Activated naive CD8-positive, alpha-beta T cell (primary cell): ENCODE measurements around the gene DRGX.

Experiments used
- H3K27ac Mint-ChIP-seq: one replicate; pipeline ENCODE4 v1.8.0; 2021; ENCODE audit warnings: mixed read lengths
- H3K27me3 Mint-ChIP-seq: one replicate; pipeline ENCODE4 v1.8.0; 2021; ENCODE audit warnings: mixed read lengths
- H3K36me3 Mint-ChIP-seq: one replicate; pipeline ENCODE4 v1.8.0; 2021; ENCODE audit warnings: mixed read lengths
- H3K4me1 Mint-ChIP-seq: one replicate; pipeline ENCODE4 v1.8.0; 2021; ENCODE audit warnings: low read depth, mixed read lengths
- H3K4me3 Mint-ChIP-seq: one replicate; pipeline ENCODE4 v1.8.0; 2021; ENCODE audit warnings: mild to moderate bottlenecking, mixed read lengths
- H3K9me3 Mint-ChIP-seq: one replicate; pipeline ENCODE4 v1.8.0; 2021; ENCODE audit warnings: low read depth, mixed read lengths

Gene DRGX

GRCh38 chr10:49415109-49415508 is 19.2 kb upstream of the DRGX start:
- H3K27me3 Mint-ChIP-seq: peaks cover 3% of the 10 kb centered on the region
- H3K4me3 Mint-ChIP-seq: no peak overlapping the region
- H3K4me1 Mint-ChIP-seq: no peaks in the 10 kb centered on the region
- no peaks in the 10 kb centered on the region for H3K36me3 Mint-ChIP-seq
- no peaks in the 10 kb centered on the region for H3K9me3 Mint-ChIP-seq
- H3K27ac Mint-ChIP-seq: no peak overlapping the region

- no peak overlapping the region for H3K27ac Mint-ChIP-seq
Measured at GRCh38 chr10:49414496-49414895, 18.6 kb upstream of the DRGX start.

GRCh38 chr10:49412571-49412970 is 16.7 kb upstream of the DRGX start:
- Mint-ChIP-seq H3K36me3 (no peaks in the 10 kb centered on the region), H3K4me1 (no peaks in the 10 kb centered on the region), H3K4me3 (no peak overlapping the region), H3K27ac (no peak overlapping the region), H3K27me3 (peaks cover 7% of the 10 kb centered on the region), H3K9me3 (no peaks in the 10 kb centered on the region)

More at GRCh38 chr10:49414496-49414895, 18.6 kb upstream of the DRGX start:
- Mint-ChIP-seq H3K36me3 (no peaks in the 10 kb centered on the region), H3K4me3 (no peak overlapping the region), H3K4me1 (no peaks in the 10 kb centered on the region), H3K9me3 (no peaks in the 10 kb centered on the region), H3K27me3 (peaks cover 5% of the 10 kb centered on the region)

- no peaks in the 10 kb centered on the region for H3K9me3 Mint-ChIP-seq
Measured at GRCh38 chr10:49410365-49411074, 14.6 kb upstream of the DRGX start.

GRCh38 chr10:49409755-49410154 is 13.9 kb upstream of the DRGX start:
- no peaks in the 10 kb centered on the region for H3K36me3 Mint-ChIP-seq

More at GRCh38 chr10:49410365-49411074, 14.6 kb upstream of the DRGX start:
- H3K4me1 Mint-ChIP-seq: no peaks in the 10 kb centered on the region
- H3K4me3 Mint-ChIP-seq: no peak overlapping the region
- H3K36me3 Mint-ChIP-seq: no peaks in the 10 kb centered on the region
- no peak overlapping the region for H3K27ac Mint-ChIP-seq
- H3K27me3 Mint-ChIP-seq: peaks cover 14% of the 10 kb centered on the region

GRCh38 chr10:49408519-49409306 is 12.8 kb upstream of the DRGX start:
- Mint-ChIP-seq H3K27ac (no peak overlapping the region), H3K9me3 (no peaks in the 10 kb centered on the region), H3K36me3 (no peaks in the 10 kb centered on the region), H3K4me3 (no peak overlapping the region), H3K4me1 (no peaks in the 10 kb centered on the region), H3K27me3 (peaks cover 23% of the 10 kb centered on the region)

More at GRCh38 chr10:49409755-49410154, 13.9 kb upstream of the DRGX start:
- no peaks in the 10 kb centered on the region for H3K9me3 Mint-ChIP-seq
- H3K4me1 Mint-ChIP-seq: no peaks in the 10 kb centered on the region
- H3K27me3 Mint-ChIP-seq: peaks cover 20% of the 10 kb centered on the region
- H3K4me3 Mint-ChIP-seq: no peak overlapping the region
- no peak overlapping the region for H3K27ac Mint-ChIP-seq

- Mint-ChIP-seq H3K9me3 (no peaks in the 10 kb centered on the region), H3K4me3 (no peak overlapping the region), H3K36me3 (no peaks in the 10 kb centered on the region), H3K27ac (no peak overlapping the region), H3K4me1 (no peaks in the 10 kb centered on the region), H3K27me3 (peaks cover 27% of the 10 kb centered on the region)
Measured at GRCh38 chr10:49407552-49408137, 11.8 kb upstream of the DRGX start.

- Mint-ChIP-seq H3K36me3 (no peaks in the 10 kb centered on the region), H3K9me3 (no peaks in the 10 kb centered on the region), H3K4me3 (no peak overlapping the region), H3K27me3 (peaks cover 27% of the 10 kb centered on the region), H3K4me1 (no peaks in the 10 kb centered on the region), H3K27ac (no peak overlapping the region)
Measured at GRCh38 chr10:49407151-49407550, 11.3 kb upstream of the DRGX start.

GRCh38 chr10:49404321-49404878 is 8.5 kb upstream of the DRGX start:
- no peaks in the 10 kb centered on the region for H3K9me3 Mint-ChIP-seq
- H3K4me1 Mint-ChIP-seq: no peaks in the 10 kb centered on the region

GRCh38 chr10:49403363-49403762 is 7.5 kb upstream of the DRGX start:
- H3K27me3 Mint-ChIP-seq: peaks cover 45% of the 10 kb centered on the region

More at GRCh38 chr10:49404321-49404878, 8.5 kb upstream of the DRGX start:
- H3K4me3 Mint-ChIP-seq: no peak overlapping the region
- H3K36me3 Mint-ChIP-seq: no peaks in the 10 kb centered on the region
- H3K27me3 Mint-ChIP-seq: peaks cover 36% of the 10 kb centered on the region
- no peak overlapping the region for H3K27ac Mint-ChIP-seq

GRCh38 chr10:49400365-49400764 is 4.5 kb upstream of the DRGX start:
- Mint-ChIP-seq H3K36me3 (no peaks in the 10 kb centered on the region), H3K27me3 (peaks cover 43% of the 10 kb centered on the region), H3K4me3 (no peak overlapping the region), H3K4me1 (peaks cover 17% of the 10 kb centered on the region), H3K9me3 (no peaks in the 10 kb centered on the region), H3K27ac (no peak overlapping the region)

More at GRCh38 chr10:49403363-49403762, 7.5 kb upstream of the DRGX start:
- no peaks in the 10 kb centered on the region for H3K9me3 Mint-ChIP-seq
- H3K4me3 Mint-ChIP-seq: no peak overlapping the region
- no peaks in the 10 kb centered on the region for H3K36me3 Mint-ChIP-seq
- H3K4me1 Mint-ChIP-seq: peaks cover 5% of the 10 kb centered on the region
- no peak overlapping the region for H3K27ac Mint-ChIP-seq

GRCh38 chr10:49398986-49399385 is 3.1 kb upstream of the DRGX start:
- peaks cover 17% of the 10 kb centered on the region for H3K4me1 Mint-ChIP-seq
- peaks cover 42% of the 10 kb centered on the region for H3K27me3 Mint-ChIP-seq
- H3K36me3 Mint-ChIP-seq: no peaks in the 10 kb centered on the region
- H3K27ac Mint-ChIP-seq: no peak overlapping the region
- no peaks in the 10 kb centered on the region for H3K9me3 Mint-ChIP-seq
- H3K4me3 Mint-ChIP-seq: peak overlapping the region; percentile 52

- H3K27ac Mint-ChIP-seq: no peak overlapping the region
- peak overlapping the region; percentile 52 for H3K4me3 Mint-ChIP-seq
- H3K4me1 Mint-ChIP-seq: peaks cover 17% of the 10 kb centered on the region
- H3K36me3 Mint-ChIP-seq: no peaks in the 10 kb centered on the region
- H3K9me3 Mint-ChIP-seq: no peaks in the 10 kb centered on the region
- peaks cover 45% of the 10 kb centered on the region for H3K27me3 Mint-ChIP-seq
Measured at GRCh38 chr10:49398000-49398861, 2.3 kb upstream of the DRGX start.
